WTC11 (cell line): ENCODE measurements around the gene PKD2L2. TPM values are rescaled to one million over a fixed set of nuclear protein-coding genes. Genes with fewer than 3 reads are reported as not detected.
"Not testable (repeated sequence)": the region's sequence is repeated elsewhere in the genome, so short reads cannot be mapped to it uniquely, and the experiment has no call there.

Source experiments
- ATAC-seq: fragments of 200-7000 bp; cut with Tn5 transposase; 2 replicates; pipeline ENCODE4 v1.10.0; 2021; ENCODE audit warnings: mild to moderate bottlenecking, moderate library complexity
- CTCF ChIA-PET: fragments of 300-600 bp; sonication (Branson Sonifier 250); formaldehyde crosslinking; loops from one replicate; lab custom pipeline; 2021; ENCODE audit warnings: antibody characterized with exemption; lab: Charles Lee
- POLR2A ChIA-PET: fragments of 350-600 bp; sonication (Branson Sonifier 250); formaldehyde crosslinking; loops from one replicate; lab custom pipeline; 2021; ENCODE audit warnings: antibody characterized with exemption; lab: Charles Lee
- DNase-seq: peaks from one replicate; pipeline ENCODE4 v3.0.0; 2021; ENCODE audit warnings: low spot score
- H3K27ac Mint-ChIP-seq: 2 replicates; pipeline ENCODE4 v1.8.0; 2021; ENCODE audit warnings: mixed read lengths
- H3K27me3 Mint-ChIP-seq: 2 replicates; pipeline ENCODE4 v1.8.0; 2021; ENCODE audit warnings: low read depth, mild to moderate bottlenecking, moderate library complexity, mixed read lengths
- H3K36me3 Mint-ChIP-seq: 2 replicates; pipeline ENCODE4 v1.8.0; 2021; ENCODE audit warnings: mixed read lengths
- H3K4me1 Mint-ChIP-seq: 2 replicates; pipeline ENCODE4 v1.8.0; 2022; ENCODE audit warnings: mixed read lengths
- H3K4me3 Mint-ChIP-seq: 2 replicates; pipeline ENCODE4 v1.8.0; 2021; ENCODE audit warnings: mild to moderate bottlenecking, moderate library complexity, mixed read lengths
- H3K9me3 Mint-ChIP-seq: 2 replicates; pipeline ENCODE4 v1.8.0; 2021; ENCODE audit warnings: mixed read lengths
- CBFB ChIP-seq: sonication (generic); formaldehyde crosslinking; IDR thresholded peaks from 2 replicates; pipeline ENCODE4 v1.8.1; 2022; ENCODE audit warnings: mild to moderate bottlenecking, low read depth, missing genetic modification reagents
- EMX1 ChIP-seq: fragments of 250-450 bp; sonication (Bioruptor Pico); IDR thresholded peaks from 2 replicates; pipeline ENCODE4 v1.8.0; 2021; ENCODE audit warnings: mild to moderate bottlenecking
- FOXJ3 ChIP-seq: sonication (generic); formaldehyde crosslinking; IDR thresholded peaks from 2 replicates; pipeline ENCODE4 v1.9.0; 2021; ENCODE audit warnings: missing genetic modification reagents, mild to moderate bottlenecking, borderline replicate concordance
- FOXP1 ChIP-seq: sonication (generic); formaldehyde crosslinking; IDR thresholded peaks from 2 replicates; pipeline ENCODE4 v1.8.0; 2022; ENCODE audit warnings: missing genetic modification reagents, mild to moderate bottlenecking, moderate library complexity, borderline replicate concordance
- HMGXB4 ChIP-seq: sonication (generic); formaldehyde crosslinking; IDR thresholded peaks from 2 replicates; pipeline ENCODE4 v1.8.1; 2023; ENCODE audit warnings: mild to moderate bottlenecking, moderate library complexity, missing genetic modification reagents
- IRF1 ChIP-seq: sonication (generic); formaldehyde crosslinking; IDR thresholded peaks from 2 replicates; pipeline ENCODE4 v1.8.0; 2023; ENCODE audit warnings: missing genetic modification reagents
- NR3C1 ChIP-seq: sonication (generic); formaldehyde crosslinking; conservative IDR thresholded peaks from 2 replicates; pipeline ENCODE4 v1.8.1; 2023; ENCODE audit warnings: low read depth, mild to moderate bottlenecking, missing genetic modification reagents
- ZNF121 ChIP-seq: sonication (generic); formaldehyde crosslinking; IDR thresholded peaks from 2 replicates; pipeline ENCODE4 v1.8.0; 2023; ENCODE audit warnings: missing genetic modification reagents
- total RNA-seq: library from RNA; stranded (reverse); gene quantifications from 3 replicates; pipeline ENCODE4 v1.2.3, GENCODE V29; 2021

Gene PKD2L2
- total RNA-seq, 1 experiment from 2014 or later: not detected

- DNase-seq: no peak
- ATAC-seq: no peak
- Mint-ChIP-seq H3K4me1 (no peaks in the 10 kb centered on the region), H3K27me3 (no peaks in the 10 kb centered on the region), H3K9me3 (no peaks in the 10 kb centered on the region), H3K4me3 (no peak overlapping the region), H3K36me3 (no peaks in the 10 kb centered on the region), H3K27ac (no peak overlapping the region)
- TF ChIP-seq IRF1 (no peak), NR3C1 (CRISPR knock-in tag) (no peak)
- ChIA-PET POLR2A (no interaction called here), CTCF (no interaction called here)
These were observed 27.0 kb upstream of the PKD2L2 start for GRCh38 chr5:137862251-137862650.

GRCh38 chr5:137863653-137864052, 25.6 kb upstream of the PKD2L2 start:
- DNase-seq, H3K9me3 Mint-ChIP-seq, POLR2A ChIA-PET, H3K27ac Mint-ChIP-seq, ATAC-seq, H3K36me3 Mint-ChIP-seq, CTCF ChIA-PET, H3K4me3 Mint-ChIP-seq, H3K27me3 Mint-ChIP-seq, H3K4me1 Mint-ChIP-seq: not testable (repeated sequence)
- 0 out of 2 replicates have a peak, but pooled peaks have one; percentile 72 for TF ChIP-seq ZNF121

GRCh38 chr5:137866541-137867388, 22.5 kb upstream of the PKD2L2 start:
- ATAC-seq: no peak
- no peak overlapping the region for H3K27ac Mint-ChIP-seq
- DNase-seq: no peak
- H3K27me3 Mint-ChIP-seq: no peaks in the 10 kb centered on the region
- CTCF ChIA-PET: interaction anchor here (2.4 kb wide), 1 partner anchor 88 kb away, joined by 7 read pairs; no protein-coding TSS in a partner anchor
- POLR2A ChIA-PET: no interaction called here
- TF ChIP-seq CBFB (CRISPR knock-in tag): no peak
- no peak for TF ChIP-seq HMGXB4 (CRISPR knock-in tag)
- no peaks in the 10 kb centered on the region for H3K36me3 Mint-ChIP-seq
- H3K4me1 Mint-ChIP-seq: no peaks in the 10 kb centered on the region
- H3K9me3 Mint-ChIP-seq: no peaks in the 10 kb centered on the region
- H3K4me3 Mint-ChIP-seq: no peak overlapping the region

GRCh38 chr5:137867664-137868063, 21.6 kb upstream of the PKD2L2 start, which contains the start of gene MYOT:
Gene MYOT, plus strand, starts transcription at chr5:137867860. Its CDS starts 2,792 bp downstream, at chr5:137870652.
- Mint-ChIP-seq H3K27me3 (no peaks in the 10 kb centered on the region), H3K27ac (no peak within 1 kb of the TSS), H3K9me3 (no peaks in the 10 kb centered on the region), H3K4me1 (no peaks in the 10 kb centered on the region), H3K4me3 (no peak within 1 kb of the TSS), H3K36me3 (no peaks in the 10 kb centered on the region)
- ChIA-PET POLR2A (no interaction called here), CTCF (interaction anchor here (2.4 kb wide), 1 partner anchor 89 kb away, joined by 7 read pairs; no protein-coding TSS in a partner anchor)
- DNase-seq (no peak), ATAC-seq (no peak)
- no peak for TF ChIP-seq FOXP1
- no peak for TF ChIP-seq CBFB (CRISPR knock-in tag)
- TF ChIP-seq EMX1: no peak
- no peak for TF ChIP-seq FOXJ3 (CRISPR knock-in tag)
- TF ChIP-seq NR3C1 (CRISPR knock-in tag): no peak

GRCh38 chr5:137870647-137871339, 18.5 kb upstream of the PKD2L2 start:
- ChIA-PET CTCF (interaction anchor here (0.5 to 0.9 kb wide), 2 partner anchors 175 to 241 kb away, joined by 3 to 4 read pairs; no protein-coding TSS in a partner anchor), POLR2A (no interaction called here)
- Mint-ChIP-seq H3K27me3 (no peaks in the 10 kb centered on the region), H3K4me3 (no peak overlapping the region), H3K9me3 (no peaks in the 10 kb centered on the region), H3K4me1 (no peaks in the 10 kb centered on the region), H3K36me3 (no peaks in the 10 kb centered on the region), H3K27ac (no peak overlapping the region)
- no peak for ATAC-seq
- no peak for TF ChIP-seq ZNF121
- no peak for DNase-seq
